Testis (tissue), 3 donors: Measurements from ENCODE around the gene TSPAN32. TPM values are rescaled to one million over a fixed set of nuclear protein-coding genes. Genes with fewer than 3 reads are reported as not detected.

Experiments
- DNase-seq: peaks from one replicate; pipeline ENCODE4 v3.0.0-alpha.2; 2019
- H3K27ac ChIP-seq, 2 donors: fragments of 200-600 bp; sonication (generic); one replicate each; pipeline ENCODE4 v1.5.1; 2019
- H3K27me3 ChIP-seq: fragments of 200-600 bp; sonication (generic); one replicate; pipeline ENCODE4 v1.5.1; 2019
- H3K36me3 ChIP-seq: fragments of 200-600 bp; sonication (generic); one replicate; pipeline ENCODE4 v1.5.1; 2017; ENCODE audit warnings: low read depth; ENCODE audit errors: missing control alignments
- H3K4me1 ChIP-seq: fragments of 200-600 bp; sonication (generic); one replicate; pipeline ENCODE4 v1.5.1; 2019
- H3K4me3 ChIP-seq, 2 donors: fragments of 200-600 bp; sonication (generic); one replicate each; pipeline ENCODE4 v1.5.1; 2017 to 2019
- H3K9me3 ChIP-seq: fragments of 200-600 bp; sonication (generic); one replicate; pipeline ENCODE4 v1.5.1; 2017
- CTCF ChIP-seq, 3 experiments: fragments of 450-650 bp in 2 of 3; fragments of 200-600 bp in 1 of 3; sonication (generic) in 1 of 3; IDR thresholded peaks; one replicate each; pipeline ENCODE4 v1.5.1; 2016 to 2019; ENCODE audit warnings: antibody characterized with exemption in 3 of 3, mild to moderate bottlenecking in 2 of 3, moderate library complexity in 1 of 3
- POLR2A ChIP-seq: fragments of 450-650 bp; IDR thresholded peaks from one replicate; pipeline ENCODE4 v1.6.1; 2017; ENCODE audit warnings: antibody characterized with exemption, mild to moderate bottlenecking, moderate library complexity
- WGBS, 2 donors: methylation state at CpG; one replicate each; pipeline ENCODE4 v1.1.5; 2018; 5-methylcytosine and 5-hydroxymethylcytosine counted together
- intact Hi-C: fragments of 100-400 bp; cut with DNase I; formaldehyde crosslinking; loops from one replicate; pipeline ENCODE4 v1.15.1; 2023; ENCODE audit warnings: low total_unique reads
- polyA plus RNA-seq: library from polyadenylated mRNA; stranded (reverse); fragments of 350-450 nt; fragmentation: Illumina TruSeq; extraction: RNeasy Lipid Tissue Mini Kit (QIAGEN cat#74804); gene quantifications from one replicate; pipeline ENCODE4 v1.2.3, GENCODE V29; 2014; ENCODE audit warnings: low read depth, low replicate concordance; ENCODE audit not compliant: insufficient read depth
- total RNA-seq, 2 donors: library from RNA; depleted of rRNA; stranded (reverse); fragments of >200 nt; gene quantifications; one replicate each; pipeline ENCODE4 v1.2.3, GENCODE V29; 2016

The TSPAN32 gene
- total and polyA plus RNA-seq, 3 donors from 2014 or later = 1.0 to 1.5 (median 1.1) TPM

- Histone ChIP-seq H3K4me1 (no peaks in the 10 kb centered on the region), H3K27ac (no peak overlapping the region), H3K4me3 (no peak overlapping the region), H3K9me3 (no peaks in the 10 kb centered on the region), H3K36me3 (no peaks in the 10 kb centered on the region), H3K27me3 (no peaks in the 10 kb centered on the region)
- intact Hi-C loops = no loop called here
- WGBS, 2 donors = 67 to 76% methylated on average over 9 to 10 of the region's 10 CpGs
- peak; percentile 12 for DNase-seq
- no peak for TF ChIP-seq POLR2A
- no peak for TF ChIP-seq CTCF (IDR thresholded peaks at IDR 0.05)
Measured at GRCh38 chr11:2290351-2290841, 11.4 kb upstream of the TSPAN32 start.

GRCh38 chr11:2293531-2293971 lies 8.3 kb upstream of the TSPAN32 start:
- peak; percentile 13 for DNase-seq
- Histone ChIP-seq H3K4me1 (no peaks in the 10 kb centered on the region), H3K27ac (no peak overlapping the region), H3K4me3 (no peak overlapping the region), H3K27me3 (no peaks in the 10 kb centered on the region), H3K36me3 (no peaks in the 10 kb centered on the region), H3K9me3 (no peaks in the 10 kb centered on the region)
- 84 to 85% methylated on average over 20 of the region's 20 CpGs for WGBS, 2 donors
- TF ChIP-seq CTCF (IDR thresholded peaks at IDR 0.05) (no peak), POLR2A (no peak)
- intact Hi-C loops = no loop called here

- DNase-seq = peak; percentile 14
- Histone ChIP-seq H3K36me3 (no peaks in the 10 kb centered on the region), H3K4me1 (no peaks in the 10 kb centered on the region), H3K9me3 (no peaks in the 10 kb centered on the region), H3K27ac (no peak overlapping the region), H3K4me3 (no peak overlapping the region), H3K27me3 (no peaks in the 10 kb centered on the region)
- intact Hi-C loops = no loop called here
- WGBS, 2 donors = 81 to 90% methylated on average over 15 to 27 of the region's 27 CpGs
- TF ChIP-seq CTCF (IDR thresholded peaks at IDR 0.05) = no peak
- no peak for TF ChIP-seq POLR2A
Measured at GRCh38 chr11:2293984-2294925, 7.6 kb upstream of the TSPAN32 start.

- TF ChIP-seq CTCF (IDR thresholded peaks at IDR 0.05) (no peak), POLR2A (no peak)
- Histone ChIP-seq H3K36me3 (no peaks in the 10 kb centered on the region), H3K4me3 (no peak overlapping the region), H3K9me3 (no peaks in the 10 kb centered on the region), H3K4me1 (no peaks in the 10 kb centered on the region), H3K27ac (no peak overlapping the region), H3K27me3 (no peaks in the 10 kb centered on the region)
- intact Hi-C loops = loop anchor here (5.0 kb wide), 1 partner anchor 98 kb away; no protein-coding TSS in a partner anchor
- DNase-seq = peak; percentile 8
- 89 to 92% methylated on average over 3 to 8 of the region's 8 CpGs for WGBS, 2 donors
Measured at GRCh38 chr11:2294926-2295290, 6.9 kb upstream of the TSPAN32 start.
